HG02678 (cell line): ENCODE results near the gene POLR3K.

Experiments used
- ATAC-seq: cut with Tn5 transposase; IDR thresholded peaks from one replicate; pipeline ENCODE4 v1.9.1; 2021; ENCODE audit warnings: mild to moderate bottlenecking, moderate library complexity; ENCODE audit not compliant: unreplicated experiment

The POLR3K gene

DNA sequence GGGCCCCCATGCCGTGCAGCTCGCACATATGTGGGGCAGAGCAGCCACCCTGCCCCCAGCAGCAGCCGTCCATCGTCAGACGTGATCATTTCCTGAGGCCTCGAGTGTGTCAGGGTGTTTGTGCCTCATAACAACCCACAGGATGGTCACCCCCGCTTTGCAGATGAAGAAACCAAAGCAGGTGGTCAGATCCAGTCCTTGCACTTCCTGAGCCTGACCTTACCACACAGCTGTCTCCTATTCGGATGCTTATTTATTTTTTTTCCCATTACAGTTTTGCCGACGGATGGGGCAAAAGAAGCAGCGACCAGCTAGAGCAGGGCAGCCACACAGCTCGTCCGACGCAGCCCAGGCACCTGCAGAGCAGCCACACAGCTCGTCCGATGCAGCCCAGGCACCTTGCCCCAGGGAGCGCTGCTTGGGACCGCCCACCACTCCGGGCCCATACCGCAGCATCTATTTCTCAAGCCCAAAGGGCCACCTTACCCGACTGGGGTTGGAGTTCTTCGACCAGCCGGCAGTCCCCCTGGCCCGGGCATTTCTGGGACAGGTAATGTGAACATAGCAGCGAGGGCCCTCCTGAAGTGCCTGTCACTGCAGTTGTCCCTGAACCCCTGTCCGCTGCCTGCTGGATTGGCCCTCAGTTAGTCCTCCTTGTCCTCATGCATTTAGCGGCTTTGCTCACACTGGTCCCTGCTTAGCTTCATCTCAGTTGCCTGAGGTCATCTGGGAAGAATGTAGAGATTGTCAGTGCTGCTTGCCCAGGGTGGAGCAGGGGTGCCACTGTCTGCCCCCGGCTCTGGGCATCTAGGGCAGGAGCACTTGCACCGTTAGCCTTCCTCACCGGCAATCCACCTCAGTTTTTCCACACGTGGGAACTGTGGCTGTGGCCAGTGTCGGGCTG lies 26.0 kb upstream of the POLR3K start:
- ATAC-seq, result no peak

DNA sequence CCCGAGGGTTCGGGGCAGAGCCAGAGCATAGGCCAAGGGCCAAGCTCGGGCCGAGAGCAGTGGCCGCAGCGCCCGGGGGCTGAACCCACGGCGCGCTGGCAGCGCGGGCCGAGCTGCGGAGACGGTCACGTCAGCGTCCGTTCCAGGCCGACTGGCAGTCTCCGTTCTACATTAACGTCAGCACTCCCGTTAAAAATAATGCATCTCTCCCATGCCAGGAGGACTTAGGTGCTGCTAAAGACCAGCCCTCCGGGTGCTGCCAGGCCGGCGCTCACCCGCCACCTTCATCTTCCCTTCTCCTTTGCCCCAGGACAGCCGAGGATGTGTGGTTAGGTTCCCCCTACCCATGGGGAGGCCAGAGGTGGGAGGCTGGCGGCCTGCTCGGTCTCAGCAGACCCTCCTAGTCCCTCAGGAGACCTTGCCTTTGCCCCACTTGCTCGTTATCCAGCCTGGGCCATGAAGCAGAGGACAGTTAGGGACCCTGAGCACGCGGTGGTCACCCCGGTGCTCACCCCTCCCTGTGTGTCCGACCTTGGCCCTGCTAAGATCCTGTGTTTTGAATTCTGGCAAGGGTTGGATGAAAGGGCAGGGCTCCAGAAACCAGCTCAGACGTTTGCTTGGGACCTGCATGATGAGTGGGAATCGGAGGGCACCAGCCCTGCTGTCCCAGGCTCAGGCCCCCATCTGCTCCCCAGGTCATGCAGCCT lies 25.2 kb upstream of the POLR3K start:
- peak; percentile 15 for ATAC-seq

DNA sequence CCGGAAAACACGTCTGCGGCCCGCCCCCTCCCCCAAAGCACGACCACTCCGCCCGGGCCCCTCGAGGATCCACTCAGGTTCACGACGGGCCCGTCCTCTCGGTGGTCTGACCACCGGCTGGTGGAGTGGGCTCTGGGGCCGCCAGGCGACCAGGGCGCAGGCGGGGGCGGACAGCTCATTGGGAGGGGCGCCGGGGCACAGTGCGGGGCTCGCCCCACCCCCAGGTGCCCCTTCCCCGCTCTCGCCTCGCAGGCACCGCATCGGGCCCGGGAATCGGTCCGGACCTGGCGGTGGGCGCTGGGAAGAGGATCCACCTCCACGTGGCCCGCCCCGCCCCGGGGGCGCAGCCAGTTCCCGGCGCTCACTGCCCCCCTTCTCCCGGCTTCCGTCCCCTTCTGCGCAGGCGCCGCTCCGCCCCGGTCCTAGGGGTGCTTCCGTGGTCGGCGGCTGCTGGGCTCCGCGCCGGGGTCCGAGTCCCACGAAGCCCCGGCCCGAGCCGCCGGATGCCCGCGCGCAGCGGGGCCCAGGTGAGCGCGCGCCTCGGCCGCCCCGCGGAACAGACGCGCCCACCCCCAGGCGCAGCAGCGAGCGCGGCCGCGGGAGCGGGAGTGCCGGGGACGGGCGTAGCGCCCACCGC lies 24.5 kb upstream of the POLR3K start, which contains the start of gene MPG:
Gene MPG (plus strand): TSS at position 419 of the 637 bp plus-strand sequence. CDS start 85 bp downstream, at position 504.
- peak; percentile 77 for ATAC-seq

DNA sequence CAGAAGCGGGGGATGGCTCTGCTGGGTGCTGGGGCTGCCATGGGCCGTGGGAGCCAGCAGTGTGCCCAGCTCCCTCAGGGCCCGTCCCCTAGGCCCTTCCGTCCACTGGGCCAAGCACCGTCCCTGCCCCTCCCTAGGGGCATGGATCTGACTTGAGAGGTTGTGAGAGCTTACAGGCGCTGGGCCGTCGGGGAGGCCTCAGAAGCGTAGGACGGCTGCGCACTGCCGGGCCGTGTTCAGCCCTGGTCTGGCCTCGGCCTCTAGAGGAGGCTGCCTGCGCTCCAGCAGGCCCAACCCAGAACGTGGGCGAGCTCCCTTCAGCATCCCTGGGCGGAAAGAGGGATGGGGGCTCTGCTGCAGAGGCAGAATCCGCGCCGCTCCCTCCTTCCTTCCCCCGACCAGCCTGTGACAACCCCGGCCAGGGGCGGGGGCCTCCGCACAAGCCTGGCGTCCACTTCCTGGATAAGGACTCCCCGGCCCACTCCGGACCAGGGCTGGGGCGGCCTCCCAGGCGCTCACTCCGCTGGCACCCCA lies 23.9 kb upstream of the POLR3K start:
- peak; percentile 27 for ATAC-seq

DNA sequence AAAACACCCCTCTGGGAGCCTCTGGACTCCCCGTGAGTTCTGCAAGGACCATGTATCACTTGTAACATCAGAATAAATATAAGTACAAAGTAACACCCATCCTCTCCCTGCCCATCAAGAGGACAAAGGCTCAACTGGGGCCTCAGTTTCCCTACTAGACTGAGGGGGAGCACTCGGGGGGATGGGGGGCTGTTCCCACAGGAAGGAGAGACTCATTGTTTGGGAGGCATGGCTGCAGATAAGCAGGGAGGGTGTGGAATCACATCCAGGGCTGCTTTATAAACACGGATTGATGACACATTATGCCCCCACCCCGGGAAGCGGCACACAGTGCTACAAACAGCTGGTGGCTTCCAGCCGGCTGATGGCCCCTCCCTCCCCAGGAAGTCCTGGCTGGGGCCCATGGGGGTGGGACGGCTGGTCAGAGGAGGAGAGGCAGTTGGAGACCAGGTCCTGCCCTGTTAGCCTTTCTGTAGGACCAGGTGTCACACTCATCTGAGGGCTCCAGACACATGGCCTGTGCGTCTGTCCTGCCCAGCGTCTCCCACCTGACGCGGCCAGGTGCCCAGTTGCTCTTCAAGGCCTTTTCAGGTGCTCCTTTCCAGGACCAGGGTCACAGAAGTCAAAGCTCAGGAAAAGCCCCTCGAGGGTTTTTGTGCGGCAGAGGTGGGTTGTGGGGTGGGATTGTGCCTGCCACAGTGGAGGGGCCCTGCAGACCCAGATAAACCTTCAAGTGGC lies 23.3 kb upstream of the POLR3K start:
- no peak for ATAC-seq

DNA sequence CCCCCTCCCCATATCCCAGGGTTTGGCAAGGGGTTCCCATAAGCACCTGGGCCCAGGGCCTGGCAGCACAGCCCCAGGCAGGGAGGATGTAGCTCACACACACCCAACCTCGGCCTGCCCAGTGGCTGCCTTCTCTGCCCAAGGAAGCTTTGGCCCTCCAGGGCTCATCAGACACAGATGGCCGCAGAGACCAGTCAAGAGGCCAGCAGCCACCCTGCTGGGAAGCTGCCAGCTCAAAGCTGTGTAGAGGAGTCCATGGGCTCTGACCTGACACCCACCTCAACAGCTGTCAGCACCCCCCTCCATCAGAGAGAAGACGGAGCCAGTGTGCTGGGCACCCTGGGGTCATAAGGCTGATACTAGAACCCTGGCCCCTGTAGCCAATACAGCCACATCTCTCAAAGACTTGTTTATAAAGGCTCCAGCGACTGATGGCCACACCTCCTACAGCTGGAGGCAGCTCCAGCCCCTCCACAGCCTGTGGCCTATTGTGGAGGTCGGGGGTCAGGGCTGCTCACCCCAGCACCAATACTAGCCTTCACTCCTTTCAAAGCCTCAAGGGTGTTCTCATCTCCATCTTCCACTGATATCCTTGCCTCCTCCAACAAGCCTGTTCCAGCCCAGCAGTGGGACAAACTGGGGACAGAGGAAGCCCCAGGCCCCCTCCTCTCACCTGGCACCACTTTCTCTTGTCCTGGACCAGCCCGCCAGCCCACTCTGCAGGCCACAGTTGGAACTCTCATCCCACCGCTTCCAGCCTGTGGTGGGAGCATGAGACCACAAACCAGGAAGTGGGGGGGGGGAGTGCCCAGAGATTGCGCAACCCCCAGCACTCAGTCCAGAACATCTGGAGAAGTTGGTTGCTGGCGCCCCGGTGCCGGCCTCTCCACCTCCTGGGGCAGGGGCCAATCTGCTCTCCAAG lies 22.4 kb upstream of the POLR3K start:
- ATAC-seq, result no peak

DNA sequence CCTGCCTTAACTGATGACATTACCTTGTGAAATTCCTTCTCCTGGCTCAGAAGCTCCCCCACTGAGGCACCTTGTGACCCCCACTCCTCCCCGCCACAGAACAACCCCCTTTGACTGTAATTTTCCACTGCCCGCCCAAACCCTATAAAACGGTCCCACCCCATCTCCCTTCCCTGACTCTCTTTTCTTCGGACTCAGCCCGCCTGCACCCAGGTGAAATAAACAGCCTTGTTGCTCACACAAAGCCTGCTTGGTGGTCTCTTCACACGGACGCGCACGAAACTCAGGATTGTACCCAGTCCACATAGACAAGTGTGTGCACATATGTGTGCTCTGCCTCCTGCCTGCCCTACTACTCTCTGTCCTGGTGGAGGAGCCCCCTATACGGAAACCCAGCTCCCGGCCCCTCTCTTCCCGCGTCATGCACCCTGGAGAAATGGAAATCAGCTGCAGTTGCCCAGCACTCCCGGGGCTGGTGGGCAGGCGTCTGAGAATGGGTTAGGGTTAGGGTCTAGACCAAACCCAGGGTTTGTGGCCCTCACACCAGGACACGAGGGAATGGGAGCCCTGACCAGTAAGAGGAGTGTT lies 21.4 kb upstream of the POLR3K start:
- ATAC-seq, result no peak

DNA sequence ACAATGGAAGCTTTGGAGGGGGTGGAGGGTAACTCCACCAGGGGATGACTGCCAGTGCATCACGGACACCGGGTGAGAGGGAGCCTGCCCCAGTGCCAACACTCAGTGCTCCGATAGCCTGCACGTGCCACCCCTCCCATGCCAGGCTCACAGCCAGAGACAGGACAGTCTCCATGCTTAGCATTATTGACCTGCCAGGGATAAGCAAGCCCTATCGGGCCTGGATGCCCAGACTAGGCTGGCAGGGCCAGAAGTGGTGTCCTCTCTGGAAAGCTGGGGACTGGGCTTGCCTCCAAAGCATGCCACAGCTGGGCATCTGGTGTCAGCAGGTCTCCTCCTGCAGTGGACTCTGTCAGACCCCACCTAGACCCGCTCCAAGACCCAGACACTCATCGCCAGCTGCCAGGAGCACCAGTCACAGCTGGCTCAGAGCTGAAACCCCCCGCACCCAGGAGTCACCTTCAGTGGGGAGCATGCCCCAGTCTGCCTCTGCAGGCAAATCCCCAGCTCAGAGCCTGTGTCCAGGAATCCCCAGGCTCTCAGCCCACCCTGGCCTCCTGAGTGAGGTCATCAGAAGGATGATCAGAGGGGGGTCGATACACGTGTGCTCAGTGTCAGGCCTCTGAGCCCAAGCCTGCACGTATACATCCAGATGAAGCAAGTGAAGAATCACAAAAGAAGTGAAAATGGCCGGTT lies 20.8 kb upstream of the POLR3K start:
- ATAC-seq, result no peak

DNA sequence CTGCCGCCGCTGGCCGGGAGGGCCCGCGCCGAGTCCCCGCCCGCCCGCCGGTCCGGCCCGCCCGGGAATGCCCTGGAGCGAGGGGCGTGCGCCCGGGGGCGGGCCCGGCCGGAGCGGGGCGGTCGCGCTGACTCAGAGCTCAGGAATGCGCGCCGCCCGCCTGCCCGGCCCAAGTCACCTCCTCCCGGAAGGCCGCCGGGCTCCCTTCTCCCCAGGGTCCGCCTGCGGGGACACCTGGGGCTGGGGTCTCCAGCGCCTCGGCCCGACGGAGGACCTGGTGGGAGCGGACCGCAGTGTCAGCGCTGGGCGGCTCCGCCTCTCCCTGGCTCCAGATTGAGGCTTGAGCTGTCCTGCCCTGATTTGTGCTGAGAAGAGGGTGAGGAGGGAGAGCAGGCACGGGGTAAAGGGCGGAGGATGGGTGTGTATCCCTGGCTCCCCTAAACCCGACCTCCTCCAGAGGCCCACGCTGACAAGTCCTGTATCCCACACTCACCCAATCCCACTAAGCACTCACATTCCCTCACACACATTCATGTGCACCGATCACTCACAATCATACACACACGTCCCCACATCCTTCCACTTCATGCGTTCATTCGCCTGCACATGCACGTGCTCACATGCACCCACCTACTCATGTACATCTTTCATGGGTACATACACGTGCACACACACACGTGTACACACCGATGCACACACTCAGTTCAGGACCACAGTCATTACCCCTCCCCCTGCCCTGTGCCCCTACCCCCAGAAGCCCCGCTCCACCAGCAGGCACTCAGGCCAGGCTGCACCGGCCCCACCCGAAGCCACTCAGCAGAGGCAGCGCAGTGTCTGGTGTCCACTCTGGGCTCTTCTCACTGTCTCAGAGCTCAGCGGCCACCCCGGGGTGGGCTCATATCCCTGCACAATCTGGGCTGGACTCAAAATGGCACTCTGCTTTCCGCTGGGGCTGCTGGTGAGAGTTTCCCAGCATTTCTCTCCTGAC lies 19.4 kb upstream of the POLR3K start, which contains the start of gene RHBDF1:
Gene RHBDF1 (minus strand): TSS at position 71 of the 988 bp plus-strand sequence. CDS start 7,616 bp downstream, outside the sequence.
- no peak for ATAC-seq

DNA sequence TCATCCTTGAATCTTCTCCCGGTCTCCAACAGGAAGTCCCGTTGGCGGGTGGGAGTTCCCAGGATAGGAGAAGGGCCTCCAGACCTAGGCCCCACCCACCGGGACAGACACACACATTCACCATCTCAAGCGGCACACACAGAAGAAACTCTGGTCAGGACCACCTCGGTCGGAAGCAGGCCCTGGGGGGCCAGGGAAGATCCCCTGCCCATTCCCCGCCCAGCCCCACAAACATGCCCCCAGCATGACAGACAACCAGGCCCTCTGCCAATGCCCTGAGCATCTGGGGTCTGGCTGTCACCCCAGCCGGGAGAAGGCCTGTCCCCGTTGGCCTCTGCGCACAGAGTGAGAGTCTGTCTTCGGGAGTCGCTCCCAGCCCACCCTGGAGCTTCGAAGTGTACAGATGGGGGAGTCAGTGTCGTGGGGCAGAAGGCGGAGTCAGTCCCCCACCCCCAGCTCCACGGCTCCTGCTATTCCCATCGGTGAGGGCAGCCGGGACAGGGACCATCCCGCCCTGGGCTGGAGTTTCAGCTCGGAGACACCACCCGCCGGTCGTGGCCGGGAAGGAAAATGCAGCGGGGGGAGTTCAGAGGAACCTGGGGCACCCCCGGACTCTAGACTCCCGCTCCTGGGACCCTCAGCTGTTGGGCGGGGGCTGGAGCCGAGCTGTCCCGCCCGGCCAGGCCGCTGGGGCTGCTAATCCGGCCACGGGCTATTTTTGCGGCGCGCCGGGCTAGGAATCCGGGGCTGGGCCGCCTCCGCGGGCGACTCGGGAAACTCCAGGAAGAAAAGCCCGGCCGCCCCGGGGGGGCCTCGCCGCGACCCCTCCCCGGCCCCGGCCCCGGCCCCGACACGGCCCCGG lies 18.4 kb upstream of the POLR3K start:
- no peak for ATAC-seq

DNA sequence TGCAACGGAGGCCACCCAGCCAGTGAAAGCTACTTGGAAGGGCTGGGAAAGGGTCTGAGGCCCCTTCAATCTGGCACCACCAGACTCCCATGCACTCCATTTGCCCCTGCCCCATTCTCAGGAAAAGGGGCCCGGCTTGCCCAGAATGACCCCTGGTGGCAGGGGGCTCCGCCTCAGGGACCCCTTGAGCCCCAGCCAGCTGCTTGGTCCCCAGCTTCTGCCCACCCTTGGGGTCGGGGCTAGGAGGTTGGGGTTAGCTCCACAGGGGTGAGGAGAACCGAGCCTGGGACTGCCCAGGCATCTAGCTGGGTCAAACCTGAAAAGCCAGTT lies 17.8 kb upstream of the POLR3K start:
- no peak for ATAC-seq

DNA sequence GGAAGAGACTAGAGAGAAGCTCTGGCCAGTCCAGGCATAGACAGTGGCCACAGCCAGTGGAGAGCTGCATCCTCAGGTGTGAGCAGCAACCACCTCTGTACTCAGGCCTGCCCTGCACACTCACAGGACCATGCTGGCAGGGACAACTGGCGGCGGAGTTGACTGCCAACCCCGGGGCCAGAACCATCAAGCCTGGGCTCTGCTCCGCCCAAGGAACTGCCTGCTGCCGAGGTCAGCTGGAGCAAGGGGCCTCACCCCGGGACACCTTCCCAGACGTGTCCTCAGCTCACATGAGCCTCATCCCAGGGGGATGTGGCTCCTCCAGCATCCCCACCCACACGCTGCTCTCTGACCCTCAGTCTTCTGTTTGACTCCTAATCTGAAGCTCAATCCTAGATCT lies 15.8 kb upstream of the POLR3K start:
- ATAC-seq, result no peak

DNA sequence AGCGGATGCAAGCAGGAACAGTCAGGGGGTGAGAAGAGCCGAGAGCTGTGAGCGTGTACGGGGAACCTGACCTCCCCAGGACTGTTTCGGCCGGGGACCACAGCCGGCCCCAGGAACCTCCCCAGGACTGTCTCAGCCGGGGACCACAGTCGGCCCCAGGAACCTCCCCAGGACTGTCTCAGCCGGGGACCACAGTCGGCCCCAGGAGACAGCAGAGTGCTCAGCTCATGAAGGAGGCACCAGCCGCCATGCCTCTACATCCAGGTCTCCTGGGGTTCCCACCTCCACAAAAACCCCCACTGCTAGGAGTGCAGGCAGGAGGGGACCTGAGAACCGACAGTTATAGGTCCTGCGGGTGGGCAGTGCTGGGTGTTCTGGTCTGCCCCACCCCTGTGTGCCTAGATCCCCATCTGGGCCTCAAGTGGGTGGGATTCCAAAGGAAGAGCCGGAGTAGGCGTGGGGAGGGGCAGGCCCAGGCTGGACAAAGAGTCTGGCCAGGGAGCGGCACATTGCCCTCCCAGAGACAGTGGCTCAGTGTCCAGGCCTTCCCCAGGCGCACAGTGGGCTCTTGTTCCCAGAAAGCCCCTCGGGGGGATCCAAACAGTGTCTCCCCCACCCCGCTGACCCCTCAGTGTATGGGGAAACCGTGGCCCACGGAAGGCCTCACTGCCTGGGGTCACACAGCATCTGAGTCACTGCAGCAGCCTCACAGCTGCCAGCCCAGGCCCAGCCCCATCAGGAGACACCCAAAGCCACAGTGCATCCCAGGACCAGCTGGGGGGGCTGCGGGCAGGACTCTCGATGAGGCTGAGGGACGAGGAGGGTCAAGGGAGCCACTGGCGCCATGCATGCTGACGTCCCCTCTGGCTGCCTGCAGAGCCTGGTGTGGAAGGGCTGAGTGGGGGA lies 14.7 kb upstream of the POLR3K start:
- no peak for ATAC-seq

DNA sequence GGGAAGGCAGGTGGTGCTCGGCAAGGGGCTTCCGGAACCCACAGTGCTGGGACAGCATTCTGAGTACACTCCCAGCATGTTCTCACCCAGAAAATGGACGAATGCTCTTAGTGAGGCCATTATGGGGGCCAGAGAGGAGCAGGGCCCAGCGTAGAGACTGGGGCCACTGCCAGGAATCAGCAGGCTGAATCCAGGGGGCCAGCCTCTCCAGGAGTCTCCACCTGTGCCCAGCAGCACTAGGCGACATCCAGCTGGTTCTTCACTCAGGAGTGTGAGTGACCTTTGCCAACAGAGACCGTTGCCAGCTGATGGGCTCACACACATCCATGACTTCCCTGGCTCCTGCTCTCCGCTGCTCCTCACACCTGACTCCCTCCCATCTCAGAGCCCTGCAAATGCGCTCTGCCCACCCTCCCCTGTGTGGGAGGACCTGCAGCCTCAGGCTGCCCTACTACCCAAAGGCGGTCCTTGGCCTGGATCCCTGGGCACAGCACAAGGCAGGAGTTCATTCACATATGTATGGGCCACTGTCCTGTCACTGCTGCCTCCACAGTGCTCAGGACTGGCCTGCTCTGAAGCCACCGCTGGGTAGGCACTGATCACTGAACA lies 13.9 kb upstream of the POLR3K start:
- ATAC-seq, result no peak
